ENCODE measurements around the gene FAN1. TPM values are rescaled to one million over a fixed set of nuclear protein-coding genes. Genes with fewer than 3 reads are reported as not detected.

The FAN1 gene
- total RNA-seq, 1 experiment from 2014 or later: 43.1 TPM

DNA sequence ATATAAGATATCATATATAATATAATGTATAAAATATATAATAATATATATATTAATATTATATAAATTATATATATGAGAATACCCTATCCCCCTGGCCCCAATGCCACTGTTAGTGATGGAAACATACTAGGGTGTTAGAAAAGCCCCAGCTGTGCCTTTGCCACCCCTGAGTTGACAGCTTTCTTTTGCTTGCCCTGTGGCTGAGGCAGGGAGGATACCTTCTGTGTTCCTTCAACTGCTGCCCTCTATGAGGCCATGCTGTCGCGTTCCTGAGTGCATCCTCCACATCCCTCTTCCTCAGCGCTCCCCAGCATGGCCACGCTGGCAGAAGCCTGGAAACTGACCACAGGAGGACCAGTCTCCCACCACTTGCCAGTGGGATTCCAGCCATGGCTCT lies 26.3 kb downstream of the FAN1 start:
- peaks cover 24% of the 10 kb centered on the region for H3K36me3 ChIP-seq (ENCODE audit: insufficient read depth, low read length)
- H3K79me2 ChIP-seq (ENCODE audit: low read length): peaks cover 3% of the 10 kb centered on the region; the same call in 1 of the 2 replicates
- no peaks in the 10 kb centered on the region for H3K9me2 ChIP-seq (replicated peaks; ENCODE audit: insufficient read depth, low read length)
- no peak overlapping the region for H3K4me3 ChIP-seq (ENCODE audit: low read length)
- no peak overlapping the region for H3K9ac ChIP-seq (ENCODE audit: low read length)
- no peaks in the 10 kb centered on the region for H3K9me3 ChIP-seq (ENCODE audit: low read length)
- no peak overlapping the region for H3K27ac ChIP-seq (ENCODE audit: low read length)
- H3K4me1 ChIP-seq (ENCODE audit: low read length): no peaks in the 10 kb centered on the region
- no peak for DNase-seq
- H3K27me3 ChIP-seq (ENCODE audit: low read length): no peaks in the 10 kb centered on the region
- no peak overlapping the region for H2AFZ ChIP-seq (ENCODE audit: low read length)
- no peak overlapping the region for H3K4me2 ChIP-seq (ENCODE audit: low read depth, low read length, poor library complexity, severe bottlenecking)
- H4K20me1 ChIP-seq (ENCODE audit: insufficient read depth, low read depth, low read length): no peaks in the 10 kb centered on the region

DNA sequence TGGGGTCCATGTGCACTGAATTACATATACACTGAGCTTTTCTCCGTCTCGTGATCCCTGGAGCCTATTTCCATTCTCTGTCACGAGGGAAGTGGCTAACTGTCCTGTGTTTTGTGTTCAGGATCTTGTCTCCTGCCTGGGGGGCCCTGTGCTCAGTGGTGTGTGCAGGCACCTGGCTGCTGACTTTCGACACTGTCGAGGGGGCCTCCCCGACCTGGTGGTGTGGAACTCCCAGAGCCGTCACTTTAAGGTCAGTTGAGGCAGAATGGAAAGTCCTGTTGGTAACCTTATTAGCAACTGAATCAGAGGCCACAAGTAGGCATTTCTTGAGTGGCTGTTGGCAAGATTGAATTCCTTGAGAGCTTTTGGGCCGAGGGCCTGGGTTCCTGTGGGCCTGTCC lies 26.7 kb downstream of the FAN1 start:
- no peaks in the 10 kb centered on the region for H3K9me3 ChIP-seq (ENCODE audit: low read length)
- no peak overlapping the region for H2AFZ ChIP-seq (ENCODE audit: low read length)
- H3K27me3 ChIP-seq (ENCODE audit: low read length): no peaks in the 10 kb centered on the region
- H3K27ac ChIP-seq (ENCODE audit: low read length): no peak overlapping the region
- peaks cover 3% of the 10 kb centered on the region; the same call in 1 of the 2 replicates for H3K79me2 ChIP-seq (ENCODE audit: low read length)
- no peaks in the 10 kb centered on the region for H3K4me1 ChIP-seq (ENCODE audit: low read length)
- H3K4me3 ChIP-seq (ENCODE audit: low read length): no peak overlapping the region
- no peak overlapping the region for H3K9ac ChIP-seq (ENCODE audit: low read length)
- no peaks in the 10 kb centered on the region for H4K20me1 ChIP-seq (ENCODE audit: insufficient read depth, low read depth, low read length)
- peaks cover 26% of the 10 kb centered on the region for H3K36me3 ChIP-seq (ENCODE audit: insufficient read depth, low read length)
- no peaks in the 10 kb centered on the region for H3K9me2 ChIP-seq (replicated peaks; ENCODE audit: insufficient read depth, low read length)
- no peak for DNase-seq
- no peak overlapping the region for H3K4me2 ChIP-seq (ENCODE audit: low read depth, low read length, poor library complexity, severe bottlenecking)

GRCh38 chr15:30933293-30933692 lies 29.6 kb downstream of the FAN1 start:
- peaks cover 3% of the 10 kb centered on the region; the same call in 1 of the 2 replicates for H3K79me2 ChIP-seq (ENCODE audit: low read length)
- H3K27me3 ChIP-seq (ENCODE audit: low read length): no peaks in the 10 kb centered on the region
- no peaks in the 10 kb centered on the region for H4K20me1 ChIP-seq (ENCODE audit: insufficient read depth, low read depth, low read length)
- H3K9me2 ChIP-seq (replicated peaks; ENCODE audit: insufficient read depth, low read length): no peaks in the 10 kb centered on the region
- no peak overlapping the region for H3K27ac ChIP-seq (ENCODE audit: low read length)
- H3K4me3 ChIP-seq (ENCODE audit: low read length): no peak overlapping the region
- H3K36me3 ChIP-seq (ENCODE audit: insufficient read depth, low read length): peaks cover 27% of the 10 kb centered on the region
- H3K9ac ChIP-seq (ENCODE audit: low read length): no peak overlapping the region
- no peak for DNase-seq
- H3K4me2 ChIP-seq (ENCODE audit: low read depth, low read length, poor library complexity, severe bottlenecking): no peak overlapping the region
- H3K4me1 ChIP-seq (ENCODE audit: low read length): no peaks in the 10 kb centered on the region
- no peaks in the 10 kb centered on the region for H3K9me3 ChIP-seq (ENCODE audit: low read length)
- H2AFZ ChIP-seq (ENCODE audit: low read length): no peak overlapping the region

DNA sequence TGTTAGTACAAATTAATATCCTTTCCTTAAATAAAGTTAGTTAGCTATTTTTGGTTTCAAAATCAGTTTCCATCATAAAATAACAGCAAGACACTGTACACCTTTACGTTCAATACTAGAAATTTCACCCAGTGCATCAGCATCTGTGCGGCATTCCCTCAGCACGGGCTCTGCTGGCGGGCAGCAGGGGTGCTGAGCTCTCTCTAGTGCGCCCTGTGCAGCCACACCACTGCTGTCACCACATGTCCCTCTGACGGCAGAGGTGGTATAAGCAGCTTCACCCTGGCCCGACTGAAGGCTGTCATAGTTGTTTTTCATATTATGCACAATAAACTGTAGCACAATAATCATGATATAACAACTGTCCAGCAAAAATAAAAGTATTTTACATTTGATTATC lies 35.4 kb downstream of the FAN1 start:
- no peak overlapping the region for H3K4me3 ChIP-seq (ENCODE audit: low read length)
- H3K79me2 ChIP-seq (ENCODE audit: low read length): 0 out of 2 replicates have a peak, but pooled peaks cover 3% of the 10 kb centered on the region
- H3K4me1 ChIP-seq (ENCODE audit: low read length): no peaks in the 10 kb centered on the region
- H4K20me1 ChIP-seq (ENCODE audit: insufficient read depth, low read depth, low read length): no peaks in the 10 kb centered on the region
- no peak overlapping the region for H3K9ac ChIP-seq (ENCODE audit: low read length)
- H3K9me3 ChIP-seq (ENCODE audit: low read length): no peaks in the 10 kb centered on the region
- H3K36me3 ChIP-seq (ENCODE audit: insufficient read depth, low read length): peaks cover 50% of the 10 kb centered on the region; the same call in 1 of the 2 replicates
- no peak overlapping the region for H2AFZ ChIP-seq (ENCODE audit: low read length)
- no peak overlapping the region for H3K27ac ChIP-seq (ENCODE audit: low read length)
- H3K27me3 ChIP-seq (ENCODE audit: low read length): no peaks in the 10 kb centered on the region
- no peak for DNase-seq
- no peaks in the 10 kb centered on the region for H3K9me2 ChIP-seq (replicated peaks; ENCODE audit: insufficient read depth, low read length)
- no peak overlapping the region for H3K4me2 ChIP-seq (ENCODE audit: low read depth, low read length, poor library complexity, severe bottlenecking)

GRCh38 chr15:30940359-30940758 lies 36.6 kb downstream of the FAN1 start:
- Histone ChIP-seq H3K9ac (ENCODE audit: low read length) (no peak overlapping the region), H4K20me1 (ENCODE audit: insufficient read depth, low read depth, low read length) (no peaks in the 10 kb centered on the region), H3K27me3 (ENCODE audit: low read length) (no peaks in the 10 kb centered on the region), H3K36me3 (ENCODE audit: insufficient read depth, low read length) (peaks cover 39% of the 10 kb centered on the region; the same call in 1 of the 2 replicates), H3K9me2 (replicated peaks; ENCODE audit: insufficient read depth, low read length) (no peaks in the 10 kb centered on the region), H3K4me3 (ENCODE audit: low read length) (no peak overlapping the region), H3K79me2 (ENCODE audit: low read length) (no peaks in the 10 kb centered on the region), H3K4me2 (ENCODE audit: low read depth, low read length, poor library complexity, severe bottlenecking) (no peak overlapping the region), H2AFZ (ENCODE audit: low read length) (no peak overlapping the region), H3K9me3 (ENCODE audit: low read length) (no peaks in the 10 kb centered on the region), H3K4me1 (ENCODE audit: low read length) (no peaks in the 10 kb centered on the region), H3K27ac (ENCODE audit: low read length) (no peak overlapping the region)
- no peak for DNase-seq

- Histone ChIP-seq H3K4me2 (ENCODE audit: low read depth, low read length, poor library complexity, severe bottlenecking) (no peak overlapping the region), H3K9ac (ENCODE audit: low read length) (no peak overlapping the region), H4K20me1 (ENCODE audit: insufficient read depth, low read depth, low read length) (no peaks in the 10 kb centered on the region), H3K79me2 (ENCODE audit: low read length) (no peaks in the 10 kb centered on the region), H3K27me3 (ENCODE audit: low read length) (no peaks in the 10 kb centered on the region), H3K36me3 (ENCODE audit: insufficient read depth, low read length) (peaks cover 50% of the 10 kb centered on the region; the same call in 1 of the 2 replicates), H3K4me3 (ENCODE audit: low read length) (no peak overlapping the region), H3K27ac (ENCODE audit: low read length) (no peak overlapping the region), H3K9me3 (ENCODE audit: low read length) (no peaks in the 10 kb centered on the region), H3K4me1 (ENCODE audit: low read length) (no peaks in the 10 kb centered on the region), H3K9me2 (replicated peaks; ENCODE audit: insufficient read depth, low read length) (no peaks in the 10 kb centered on the region), H2AFZ (ENCODE audit: low read length) (no peak overlapping the region)
- DNase-seq: no peak
These were observed 37.8 kb downstream of the FAN1 start for GRCh38 chr15:30941520-30941919.

DNA sequence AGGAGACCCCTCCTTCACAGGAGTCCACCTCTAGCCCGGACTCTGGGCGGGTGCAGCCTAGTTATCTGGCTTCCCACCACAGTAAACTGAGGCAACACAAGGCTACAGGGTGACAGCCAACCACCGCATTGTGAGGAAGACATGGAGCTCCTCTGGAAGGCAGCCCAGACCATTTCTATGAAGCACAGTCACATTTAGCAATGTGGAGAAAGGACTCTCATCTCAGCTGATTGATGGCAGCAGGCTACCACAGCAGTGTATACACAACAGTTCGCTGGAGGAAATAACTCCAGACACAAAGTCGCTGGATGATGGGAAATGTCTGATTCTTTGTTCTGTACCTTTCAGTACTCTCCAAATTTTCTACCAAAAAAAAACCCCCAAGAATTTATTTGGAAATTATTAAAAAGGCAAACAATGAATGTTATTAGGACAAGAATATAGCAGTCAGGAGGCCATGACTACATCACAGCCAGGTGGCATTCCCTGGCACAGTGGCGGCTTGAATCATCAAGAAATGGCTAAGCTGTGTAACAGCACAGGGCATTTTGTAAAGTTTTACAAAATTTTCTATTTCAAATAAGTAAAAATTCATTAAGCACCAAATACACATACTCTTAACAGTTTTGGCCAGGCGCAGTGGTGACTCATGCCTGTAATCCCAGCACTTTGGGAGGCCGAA lies 40.1 kb downstream of the FAN1 start:
- no peak overlapping the region for H3K27ac ChIP-seq (ENCODE audit: low read length)
- H3K9me2 ChIP-seq (replicated peaks; ENCODE audit: insufficient read depth, low read length): no peaks in the 10 kb centered on the region
- no peak for DNase-seq
- H3K4me2 ChIP-seq (ENCODE audit: low read depth, low read length, poor library complexity, severe bottlenecking): no peak overlapping the region
- H3K36me3 ChIP-seq (ENCODE audit: insufficient read depth, low read length): peaks cover 64% of the 10 kb centered on the region
- H2AFZ ChIP-seq (ENCODE audit: low read length): no peak overlapping the region
- H3K4me1 ChIP-seq (ENCODE audit: low read length): no peaks in the 10 kb centered on the region
- H4K20me1 ChIP-seq (ENCODE audit: insufficient read depth, low read depth, low read length): no peaks in the 10 kb centered on the region
- no peak overlapping the region for H3K9ac ChIP-seq (ENCODE audit: low read length)
- H3K27me3 ChIP-seq (ENCODE audit: low read length): no peaks in the 10 kb centered on the region
- no peak overlapping the region for H3K4me3 ChIP-seq (ENCODE audit: low read length)
- 0 out of 2 replicates have a peak, but pooled peaks cover 4% of the 10 kb centered on the region for H3K9me3 ChIP-seq (ENCODE audit: low read length)
- no peaks in the 10 kb centered on the region for H3K79me2 ChIP-seq (ENCODE audit: low read length)

- Histone ChIP-seq H3K36me3 (ENCODE audit: insufficient read depth, low read length) (peaks cover 37% of the 10 kb centered on the region), H3K27ac (ENCODE audit: low read length) (no peak overlapping the region), H3K79me2 (ENCODE audit: low read length) (no peaks in the 10 kb centered on the region), H3K27me3 (ENCODE audit: low read length) (no peaks in the 10 kb centered on the region), H4K20me1 (ENCODE audit: insufficient read depth, low read depth, low read length) (no peaks in the 10 kb centered on the region), H3K4me2 (ENCODE audit: low read depth, low read length, poor library complexity, severe bottlenecking) (no peak overlapping the region), H2AFZ (ENCODE audit: low read length) (no peak overlapping the region), H3K9me2 (replicated peaks; ENCODE audit: insufficient read depth, low read length) (no peaks in the 10 kb centered on the region), H3K9ac (ENCODE audit: low read length) (no peak overlapping the region), H3K4me3 (ENCODE audit: low read length) (no peak overlapping the region), H3K9me3 (ENCODE audit: low read length) (0 out of 2 replicates have a peak, but pooled peaks cover 8% of the 10 kb centered on the region), H3K4me1 (ENCODE audit: low read length) (no peaks in the 10 kb centered on the region)
- DNase-seq: no peak
These were observed 49.5 kb downstream of the FAN1 start for GRCh38 chr15:30953183-30953582.
